IPS-20b (cell line): ENCODE data around the gene TXNIP.

Experiments
- H3K27ac ChIP-seq: one replicate; pipeline ENCODE4 v1.5.1; 2013; ENCODE audit warnings: low read length
- H3K27me3 ChIP-seq: 2 replicates; pipeline ENCODE4 v1.6.1; 2013; ENCODE audit warnings: mild to moderate bottlenecking, low read length, inconsistent platforms; ENCODE audit not compliant: insufficient read depth
- H3K36me3 ChIP-seq: 2 replicates; pipeline ENCODE4 v1.6.1; 2013; ENCODE audit warnings: low read depth, mild to moderate bottlenecking, inconsistent platforms, low read length, moderate library complexity; ENCODE audit not compliant: insufficient read depth
- H3K4me1 ChIP-seq: 2 replicates; pipeline ENCODE4 v1.6.1; 2013; ENCODE audit warnings: mild to moderate bottlenecking, control low read depth, inconsistent platforms, low read length, moderate library complexity; ENCODE audit not compliant: insufficient read depth
- H3K4me3 ChIP-seq: 2 replicates; pipeline ENCODE4 v1.5.1; 2013; ENCODE audit warnings: mild to moderate bottlenecking, low read length, inconsistent platforms
- H3K9ac ChIP-seq: 2 replicates; pipeline ENCODE4 v1.6.1; 2013; ENCODE audit warnings: low read depth, mild to moderate bottlenecking, inconsistent platforms, low read length, moderate library complexity
- H3K9me3 ChIP-seq: 2 replicates; pipeline ENCODE4 v1.6.1; 2013; ENCODE audit warnings: mild to moderate bottlenecking, low read depth, low read length, inconsistent platforms; ENCODE audit not compliant: insufficient read depth

Gene TXNIP

GRCh38 chr1:145942871-145943270 is 53.5 kb downstream of the TXNIP start:
- Histone ChIP-seq H3K27ac (no peak overlapping the region), H3K4me1 (peaks cover 11% of the 10 kb centered on the region; the same call in 1 of the 2 replicates), H3K4me3 (no peak overlapping the region), H3K27me3 (no peaks in the 10 kb centered on the region), H3K9ac (no peak overlapping the region), H3K9me3 (no peaks in the 10 kb centered on the region), H3K36me3 (no peaks in the 10 kb centered on the region)
